Smooth muscle cell of trachea (primary cell): ENCODE measurements around the gene NFE2. TPM values are rescaled to one million over a fixed set of nuclear protein-coding genes. Genes with fewer than 3 reads are reported as not detected.

Experiments
- total RNA-seq: library from RNA; depleted of rRNA; stranded (reverse); fragments of >200 nt; gene quantifications from 2 replicates; pipeline ENCODE4 v1.2.1, GENCODE V29; 2014

Gene NFE2
- total RNA-seq = 0.15 and 1.2 TPM in 2 replicates

DNA sequence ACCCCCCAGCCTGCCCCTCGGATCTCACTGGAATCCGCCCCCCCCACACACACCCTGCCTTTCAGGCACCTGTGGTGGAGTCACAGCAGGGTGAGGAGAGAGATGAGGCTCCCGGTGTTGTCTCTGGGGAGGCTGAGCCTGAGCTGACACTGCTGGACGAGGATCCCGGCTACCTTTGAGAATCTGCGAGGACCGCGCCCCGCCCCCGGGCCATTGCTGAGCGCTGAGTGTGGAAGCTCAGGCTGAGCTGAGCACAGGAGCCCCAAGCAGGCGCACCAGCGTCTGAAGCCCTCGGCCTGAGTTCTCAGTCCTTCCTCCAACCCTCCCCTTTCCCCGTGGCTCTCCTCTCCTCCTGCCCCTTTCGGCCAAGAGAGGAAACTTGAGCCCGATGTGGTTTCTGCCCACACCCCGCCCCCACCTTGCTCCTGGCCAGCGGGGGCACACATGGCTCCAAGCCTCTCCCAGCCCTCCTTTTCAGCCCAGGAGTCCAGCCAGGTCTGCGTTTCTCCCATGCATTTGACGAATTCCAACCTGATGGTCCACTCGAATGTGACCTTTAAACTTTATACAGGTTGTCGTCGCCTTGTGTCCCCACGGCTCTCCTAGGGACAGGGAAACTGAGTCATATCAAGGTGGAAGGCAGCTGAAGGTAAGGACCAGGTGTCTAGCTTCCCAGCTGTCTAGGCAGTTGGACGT is at the start of gene NFE2:
NFE2 (minus strand) TSS at position 284 of the 696 bp plus-strand sequence. CDS start 5,767 bp downstream, outside the sequence.

DNA sequence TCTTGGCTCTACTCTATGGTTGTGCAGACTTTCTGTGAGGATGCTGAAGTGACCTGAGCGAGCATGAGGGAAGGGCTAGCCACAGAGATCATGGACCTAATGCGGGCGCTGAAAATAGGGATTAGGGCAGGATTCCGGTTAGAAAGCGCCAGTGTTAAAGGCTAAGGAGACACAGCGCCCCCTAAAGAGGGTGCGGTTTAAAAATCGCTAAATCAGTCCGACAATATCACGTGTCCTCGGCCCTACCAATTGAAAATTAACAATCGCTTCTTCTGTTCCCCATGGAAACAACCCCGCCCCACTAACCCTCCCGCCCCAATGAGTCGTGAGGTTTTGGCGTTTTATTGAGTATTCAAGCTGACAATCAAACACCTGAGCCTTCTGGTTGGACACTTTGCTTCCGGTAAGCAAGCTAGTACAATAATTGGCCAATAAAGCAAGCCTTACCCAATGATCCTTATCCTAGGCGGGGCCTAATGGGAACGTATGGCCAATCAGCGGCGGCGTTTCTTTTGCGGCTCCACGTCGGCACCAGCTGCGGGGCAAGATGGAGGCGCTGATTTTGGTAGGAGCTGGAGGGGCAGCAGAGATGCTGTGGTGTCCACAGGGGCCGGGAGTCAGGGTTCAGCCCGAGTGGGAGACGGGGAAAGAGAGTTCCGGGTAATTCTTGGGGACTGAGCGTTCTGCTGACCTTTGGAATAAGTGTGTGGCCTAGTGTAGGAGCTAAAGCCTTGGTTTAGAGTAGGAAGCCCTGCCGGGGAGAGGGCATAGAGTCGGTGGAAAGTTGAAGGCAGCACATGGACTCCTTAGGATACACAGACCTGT is 24.0 kb upstream of the NFE2 start, which contains the start of gene COPZ1:
COPZ1 (plus strand) TSS at position 515 of the 825 bp plus-strand sequence; CDS start at position 548, 33 bp downstream.

DNA sequence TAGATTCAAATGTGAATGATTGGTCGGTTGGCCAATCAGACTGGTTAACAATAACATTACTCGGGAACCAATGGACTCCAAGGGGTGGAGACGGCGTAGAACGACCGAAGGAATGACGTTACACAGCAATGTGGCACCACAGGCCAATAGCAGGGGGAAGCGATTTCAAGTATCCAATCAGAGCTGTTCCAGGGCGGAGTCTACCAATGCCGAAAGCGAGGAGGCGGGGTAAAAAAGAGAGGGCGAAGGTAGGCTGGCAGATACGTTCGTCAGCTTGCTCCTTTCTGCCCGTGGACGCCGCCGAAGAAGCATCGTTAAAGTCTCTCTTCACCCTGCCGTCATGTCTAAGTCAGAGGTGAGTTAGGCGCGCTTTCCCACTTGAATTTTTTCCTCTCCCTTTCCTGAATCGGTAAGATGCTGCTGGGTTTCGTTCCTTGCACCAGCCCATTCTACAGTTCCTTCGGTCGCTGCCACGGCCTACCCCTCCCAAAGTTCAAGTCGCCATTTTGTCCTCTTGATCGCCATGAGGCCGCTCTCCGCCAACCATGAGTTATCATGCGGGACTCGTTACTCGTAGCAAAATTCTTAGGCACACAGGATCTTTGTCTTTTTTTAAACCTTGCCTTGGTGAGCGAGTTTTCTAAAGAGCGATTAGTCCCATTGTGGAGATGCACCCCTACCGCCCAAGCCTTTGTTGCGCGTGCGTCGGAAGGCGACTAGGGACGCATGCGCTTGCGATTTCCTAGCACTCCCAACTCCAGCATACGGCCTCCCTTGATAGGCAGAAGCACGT is 20.2 kb downstream of the NFE2 start, which contains the start of gene HNRNPA1:
HNRNPA1 (plus strand) TSS at position 259 of the 793 bp plus-strand sequence; CDS start at position 341, 82 bp downstream.

DNA sequence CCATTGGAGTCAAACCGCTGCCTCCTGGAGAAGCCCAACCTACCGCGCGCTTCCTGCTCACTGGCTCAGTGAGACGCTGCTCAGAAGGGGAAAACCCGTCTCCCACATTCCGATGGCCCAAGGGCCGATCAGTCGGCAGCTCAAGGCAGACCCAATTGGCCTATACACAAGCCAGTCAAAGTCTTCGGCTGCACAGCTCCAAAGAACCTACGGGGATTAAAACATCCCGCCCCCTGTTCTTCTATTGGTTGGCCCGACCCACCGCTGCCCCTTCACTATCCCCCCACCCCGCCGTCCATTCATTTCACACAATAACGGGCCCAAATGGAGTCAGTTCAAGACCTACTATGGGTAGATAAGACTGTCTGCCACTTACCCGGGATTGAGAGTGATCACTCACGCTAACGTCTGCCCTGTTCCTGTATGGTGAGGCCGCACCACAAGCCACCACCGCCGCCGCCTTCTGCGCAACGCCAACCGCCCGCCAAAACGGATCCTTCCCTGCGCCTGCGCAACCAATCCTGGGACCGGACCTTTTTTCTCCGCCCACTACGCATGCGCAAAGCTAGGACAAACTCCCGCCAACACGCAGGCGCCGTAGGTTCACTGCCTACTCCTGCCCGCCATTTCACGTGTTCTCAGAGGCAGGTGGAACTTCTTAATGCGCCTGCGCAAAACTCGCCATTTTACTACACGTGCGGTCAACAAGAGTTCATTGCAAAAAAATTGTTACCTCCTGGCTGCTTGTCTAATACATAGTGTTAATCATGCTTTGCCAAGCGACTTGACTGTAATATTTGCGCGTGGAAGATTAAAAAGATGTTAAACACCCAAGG is 21.0 kb downstream of the NFE2 start, which contains the start of gene CBX5:
CBX5 (minus strand) TSS at position 491 of the 836 bp plus-strand sequence. CDS start 22,472 bp downstream, outside the sequence.

Other genes starting within 250 kb of the NFE2 start
- 0.15 and 0.17 TPM in 2 replicates for gene HOXC4, start 247.2 kb downstream of the NFE2 start, total RNA-seq
- gene SMUG1, start 112.0 kb downstream of the NFE2 start, total RNA-seq = 30.6 and 38.0 TPM in 2 replicates
- 27.1 and 53.8 TPM in 2 replicates for gene CBX5, start 20.9 kb downstream of the NFE2 start, total RNA-seq
- 412 and 444 TPM in 2 replicates for gene HNRNPA1, start 20.3 kb downstream of the NFE2 start, total RNA-seq
- gene COPZ1, start 24.1 kb upstream of the NFE2 start, total RNA-seq = 139 and 170 TPM in 2 replicates
- gene GPR84, start 63.5 kb upstream of the NFE2 start, total RNA-seq = not detected in 2 replicates
- gene ZNF385A, start 83.7 kb upstream of the NFE2 start, total RNA-seq = 2.9 and 11.7 TPM in 2 replicates
- gene ITGA5, start 118.3 kb upstream of the NFE2 start, total RNA-seq = 319 and 321 TPM in 2 replicates
- gene GTSF1, start 172.6 kb upstream of the NFE2 start, total RNA-seq = 0.50 TPM in 1 of 2 replicates, not detected in the other
- not detected in 2 replicates for gene NCKAP1L, start 196.7 kb upstream of the NFE2 start, total RNA-seq
- gene PDE1B, start 248.6 kb upstream of the NFE2 start, total RNA-seq = 0.15 TPM in 1 of 2 replicates, not detected in the other